GM18867 (cell line): ENCODE results near the gene DNM3.
"Not testable (repeated sequence)": the region's sequence is repeated elsewhere in the genome, so short reads cannot be mapped to it uniquely, and the experiment has no call there.

Source experiments
- ATAC-seq: cut with Tn5 transposase; IDR thresholded peaks from one replicate; pipeline ENCODE4 v1.9.1; 2021; ENCODE audit warnings: mild to moderate bottlenecking, moderate library complexity; ENCODE audit not compliant: unreplicated experiment

The DNM3 gene

DNA sequence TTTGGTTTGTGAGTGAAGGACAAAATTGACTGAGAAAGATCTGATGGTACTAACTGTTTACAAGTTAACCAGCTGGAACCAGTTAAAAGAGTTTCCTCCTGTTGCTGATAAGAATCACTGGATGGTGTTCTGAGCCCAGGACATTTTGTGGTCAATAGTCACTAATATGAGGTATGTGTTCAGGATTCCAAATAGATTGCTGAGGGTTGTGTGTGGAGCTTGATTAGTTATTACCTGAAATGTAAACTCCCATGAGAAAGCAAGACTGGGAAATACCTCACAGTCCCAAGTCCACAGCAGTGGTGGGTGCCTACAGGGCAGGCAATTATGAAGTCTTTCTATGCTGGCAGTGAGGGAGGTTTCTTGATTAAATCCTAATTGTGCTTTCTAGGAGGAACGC, 164.6 kb downstream of the DNM3 start:
- ATAC-seq = no peak

DNA sequence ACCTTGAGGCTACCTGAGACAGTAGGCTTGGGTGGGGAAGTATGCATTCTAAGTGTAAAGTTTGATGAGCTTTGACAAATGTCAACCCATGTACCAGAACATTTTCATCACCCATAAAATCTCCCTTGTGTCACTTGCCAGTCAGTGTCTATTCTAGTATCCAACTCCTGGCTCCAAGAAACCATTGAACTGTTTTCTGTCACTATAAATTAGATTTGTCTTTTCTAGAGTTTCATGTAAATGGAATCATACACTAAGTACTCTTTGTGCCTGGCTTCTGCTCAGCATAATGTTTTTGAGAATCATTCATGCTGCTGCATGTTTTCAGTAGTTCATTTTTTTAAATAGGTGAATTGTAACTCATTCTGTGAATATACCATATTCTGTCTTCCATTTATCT, 165.4 kb downstream of the DNM3 start:
- ATAC-seq = no peak

DNA sequence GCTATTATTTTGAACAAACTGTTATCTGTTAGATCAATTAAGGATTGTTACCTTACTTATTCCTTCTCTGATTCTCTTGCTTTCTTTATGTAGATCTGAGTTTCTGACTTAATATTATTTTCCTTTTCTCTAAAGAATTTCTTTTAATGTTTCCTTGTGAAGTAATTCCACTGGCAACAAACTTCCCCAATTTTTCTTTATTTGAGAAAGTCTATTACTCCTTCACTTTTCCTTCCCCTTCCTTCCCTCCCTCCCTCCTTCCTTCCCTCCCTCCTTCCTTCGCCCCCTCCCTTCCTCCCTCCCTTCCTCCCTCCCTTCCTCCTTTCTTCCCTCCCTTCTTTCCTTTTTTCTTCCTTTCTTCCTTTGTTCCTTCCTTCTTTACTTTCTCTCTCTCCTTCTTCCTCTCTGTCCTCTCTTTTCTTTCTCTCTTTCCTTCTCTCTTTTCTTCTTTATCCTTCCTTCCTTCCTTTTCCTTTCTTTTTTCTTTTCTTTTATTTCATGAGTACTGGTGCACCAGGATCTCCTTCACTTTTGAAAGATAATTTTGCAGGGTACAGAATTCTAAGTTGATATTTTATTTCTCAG, 177.5 kb downstream of the DNM3 start:
- no peak for ATAC-seq

DNA sequence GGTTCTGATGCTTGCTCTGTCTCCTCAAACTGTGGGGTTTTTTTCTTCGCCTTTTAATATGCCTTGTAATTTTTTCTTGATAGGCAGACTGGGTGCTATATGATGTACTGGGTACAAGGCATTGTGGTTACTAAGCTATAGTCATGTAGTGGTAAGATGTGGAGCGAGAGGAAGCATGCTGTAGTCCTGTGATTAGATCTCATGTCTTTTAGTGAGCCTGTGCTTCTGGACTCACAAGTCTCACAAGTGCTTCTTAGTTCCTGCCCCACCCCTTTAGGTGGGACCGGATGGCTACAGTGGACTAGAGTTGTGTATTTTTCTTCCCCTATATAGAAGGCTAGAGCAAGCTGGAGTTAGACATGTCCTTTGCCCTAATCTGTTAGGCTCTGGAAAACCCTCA, 178.7 kb downstream of the DNM3 start:
- no peak for ATAC-seq

DNA sequence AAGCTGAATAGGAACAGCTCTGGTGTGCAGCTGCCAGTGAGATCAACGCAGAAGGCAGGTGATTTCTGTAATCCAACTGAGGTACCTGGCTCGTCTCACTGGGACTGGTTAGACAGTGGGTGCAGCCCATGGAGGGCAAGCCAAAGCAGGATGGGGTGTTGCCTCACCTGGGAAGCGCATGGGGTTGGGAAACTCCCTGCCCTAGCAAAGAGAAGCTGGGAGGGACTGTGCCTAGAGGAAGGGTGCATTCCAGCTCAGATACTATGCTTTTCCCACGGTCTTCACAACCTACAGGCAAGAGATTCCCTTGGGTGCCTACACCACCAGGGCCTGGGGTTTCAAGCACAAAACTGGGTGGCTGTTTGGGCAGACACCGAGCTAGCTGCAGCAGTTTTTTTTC, 183.2 kb downstream of the DNM3 start:
- no peak for ATAC-seq

DNA sequence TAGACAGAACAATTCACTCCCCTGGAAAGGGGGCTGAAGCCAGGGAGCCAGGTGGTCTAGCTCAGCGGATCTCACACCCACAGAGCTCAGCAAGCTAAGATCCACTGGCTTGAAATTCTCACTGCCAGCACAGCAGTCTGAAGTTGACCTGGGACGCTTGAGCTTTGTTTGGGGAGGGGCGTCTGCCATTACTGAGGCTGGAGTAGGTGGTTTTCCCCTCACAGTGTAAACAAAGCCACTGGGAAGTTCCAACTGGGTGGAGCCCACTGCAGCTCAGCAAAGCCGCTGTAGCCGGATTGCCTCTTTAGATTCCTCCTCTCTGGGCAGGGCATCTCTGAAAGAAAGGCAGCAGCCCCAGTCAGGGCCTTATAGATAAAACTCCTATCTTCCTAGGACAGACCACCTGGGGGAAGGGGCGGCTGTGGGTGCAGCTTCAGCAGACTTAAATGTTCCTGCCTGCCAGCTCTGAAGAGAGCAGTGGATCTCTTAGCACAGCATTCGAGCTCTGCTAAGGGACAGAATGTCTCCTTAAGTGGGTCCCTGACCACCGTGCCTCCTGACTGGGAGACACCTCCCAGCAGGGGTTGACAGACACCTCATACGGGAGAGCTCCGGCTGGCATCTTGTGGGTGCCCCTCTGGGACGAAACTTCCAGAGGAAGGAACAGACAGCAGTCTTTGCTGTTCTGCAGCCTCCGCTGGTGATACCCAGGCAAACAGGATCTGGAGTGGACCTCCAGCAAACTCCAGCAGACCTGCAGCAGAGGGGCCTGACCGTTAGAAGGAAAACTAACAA, 183.8 kb downstream of the DNM3 start:
- ATAC-seq = not testable (repeated sequence)

DNA sequence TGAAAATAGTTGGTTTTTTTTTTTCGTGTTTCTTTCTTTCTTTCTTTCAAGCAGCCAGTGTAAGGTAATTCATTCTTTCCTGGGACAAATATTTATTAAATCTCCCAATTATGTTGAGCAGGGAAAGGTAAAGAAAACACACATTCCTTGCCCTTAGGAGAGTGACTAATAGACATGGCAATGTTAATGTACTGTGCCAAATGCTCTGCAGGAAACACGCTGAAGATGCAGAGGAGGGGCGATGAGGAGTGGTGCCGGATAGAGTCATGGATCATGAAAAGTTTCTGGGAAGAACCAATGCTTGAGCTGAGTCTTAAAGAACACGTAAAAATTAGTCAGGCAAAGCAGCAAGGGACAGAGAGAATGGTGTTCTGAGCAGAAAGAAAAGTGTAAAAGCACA, 199.2 kb downstream of the DNM3 start:
- no peak for ATAC-seq

DNA sequence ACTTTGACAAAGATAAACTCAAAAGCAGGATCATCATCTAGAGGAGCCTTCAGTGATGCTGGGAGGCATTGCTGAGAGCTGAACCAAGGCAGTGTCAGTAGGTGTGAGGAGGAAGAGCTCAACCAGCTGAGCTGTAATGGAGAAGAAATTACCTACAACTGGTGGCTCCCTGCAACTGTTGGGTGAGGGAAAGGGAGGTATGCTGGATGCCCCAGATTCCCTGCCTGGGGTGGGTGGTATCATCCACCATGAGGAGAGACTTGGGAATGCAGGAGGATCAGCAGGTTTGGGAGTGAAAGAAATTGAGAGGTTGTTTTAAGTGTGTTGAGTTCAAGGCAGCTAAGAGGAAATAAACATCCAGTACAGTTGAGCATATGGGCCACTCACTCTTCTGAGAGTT, 199.8 kb downstream of the DNM3 start:
- ATAC-seq = no peak

DNA sequence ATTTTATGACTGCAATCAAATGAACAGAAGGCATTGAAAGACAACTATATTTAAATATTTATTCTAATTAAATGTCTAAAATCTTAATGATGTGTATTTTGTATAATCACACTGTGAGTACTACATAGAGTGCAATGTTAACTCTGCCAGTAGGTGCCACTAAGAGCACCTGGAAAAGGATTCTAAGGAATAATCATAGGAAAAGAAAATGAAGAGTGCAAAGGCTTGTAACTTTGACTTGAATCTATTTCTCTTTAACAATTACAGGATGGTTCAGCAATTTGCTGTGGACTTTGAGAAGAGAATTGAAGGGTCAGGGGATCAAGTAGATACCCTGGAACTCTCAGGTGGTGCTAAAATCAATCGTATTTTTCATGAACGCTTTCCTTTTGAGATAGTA, 200.4 kb downstream of the DNM3 start:
- ATAC-seq = no peak

DNA sequence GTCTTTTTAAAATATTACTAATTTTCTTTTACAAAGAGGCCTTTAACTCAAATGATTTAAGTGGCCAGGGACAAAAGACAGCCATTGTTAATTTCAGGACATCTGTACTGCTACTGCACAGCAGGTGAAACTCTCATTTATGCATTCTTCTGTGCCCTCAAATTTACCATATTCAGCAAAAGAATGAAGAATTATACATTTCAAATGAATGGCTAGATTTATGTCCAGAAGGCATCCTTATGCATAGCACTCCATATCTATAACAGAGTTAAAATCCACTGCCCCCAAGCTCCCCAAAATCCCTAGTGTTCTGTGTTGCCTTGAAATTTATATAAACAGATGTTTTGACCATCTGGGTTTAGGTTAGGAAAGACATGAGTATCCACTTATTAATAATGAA, 202.6 kb downstream of the DNM3 start:
- no peak for ATAC-seq

DNA sequence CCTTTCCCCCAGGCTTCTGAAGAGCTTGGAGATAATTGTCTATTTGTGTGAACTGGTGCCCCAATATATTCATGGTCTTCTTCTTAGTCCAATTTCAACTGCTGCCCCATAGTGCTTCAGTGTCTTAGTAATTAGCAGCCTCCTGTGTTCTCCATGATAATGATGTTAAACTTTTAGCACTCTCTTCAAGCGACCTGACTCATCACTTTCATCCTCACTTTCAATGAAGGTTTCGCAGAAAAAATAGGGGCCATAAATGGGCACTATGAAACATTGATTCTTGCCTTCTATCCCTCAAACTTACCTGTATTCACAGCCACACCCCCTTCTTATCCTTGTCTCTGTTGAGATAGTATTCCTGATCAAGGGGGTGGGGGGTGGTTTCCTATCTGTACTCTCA, 210.6 kb downstream of the DNM3 start:
- no peak for ATAC-seq

DNA sequence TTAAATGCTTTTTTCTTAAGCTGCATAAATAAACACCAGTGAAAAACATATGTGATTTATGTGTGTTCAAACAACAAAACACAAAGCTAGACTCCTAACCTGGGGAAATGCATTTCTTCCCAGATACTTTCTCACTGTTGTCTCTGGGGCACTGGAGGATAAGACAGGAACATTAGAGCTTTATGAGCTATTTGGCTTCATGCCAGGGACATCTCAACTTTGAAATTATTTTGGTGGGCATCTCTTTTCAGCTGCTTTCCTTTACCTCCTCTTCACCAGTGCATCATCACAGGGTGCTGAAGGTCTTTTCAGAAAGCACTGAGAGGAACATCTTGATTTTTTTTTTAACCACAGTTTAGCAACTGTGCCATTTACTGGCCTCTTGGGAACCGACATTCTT, 212.9 kb downstream of the DNM3 start:
- no peak for ATAC-seq

DNA sequence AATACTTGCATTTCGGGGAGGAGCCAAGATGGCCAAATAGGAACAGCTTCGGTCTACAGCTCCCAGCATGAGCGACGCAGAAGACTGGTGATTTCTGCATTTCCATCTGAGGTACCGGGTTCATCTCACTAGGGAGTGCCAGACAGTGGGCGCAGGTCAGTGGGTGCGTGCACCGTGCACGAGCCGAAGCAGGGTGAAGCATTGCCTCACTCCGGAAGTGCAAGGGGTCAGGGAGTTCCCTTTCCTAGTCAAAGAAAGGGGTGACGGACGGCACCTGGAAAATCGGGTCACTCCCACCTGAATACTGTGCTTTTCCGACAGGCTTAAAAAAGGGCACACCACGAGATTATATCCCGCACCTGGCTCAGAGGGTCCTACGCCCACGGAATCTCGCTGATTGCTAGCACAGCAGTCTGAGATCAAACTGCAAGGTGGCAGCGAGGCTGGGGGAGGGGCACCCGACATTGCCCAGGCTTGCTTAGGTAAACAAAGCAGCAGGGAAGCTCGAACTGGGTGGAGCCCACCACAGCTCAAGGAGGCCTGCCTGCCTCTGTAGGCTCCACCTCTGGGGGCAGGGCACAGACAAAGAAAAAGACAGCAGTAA, 214.6 kb downstream of the DNM3 start:
- not testable (repeated sequence) for ATAC-seq

DNA sequence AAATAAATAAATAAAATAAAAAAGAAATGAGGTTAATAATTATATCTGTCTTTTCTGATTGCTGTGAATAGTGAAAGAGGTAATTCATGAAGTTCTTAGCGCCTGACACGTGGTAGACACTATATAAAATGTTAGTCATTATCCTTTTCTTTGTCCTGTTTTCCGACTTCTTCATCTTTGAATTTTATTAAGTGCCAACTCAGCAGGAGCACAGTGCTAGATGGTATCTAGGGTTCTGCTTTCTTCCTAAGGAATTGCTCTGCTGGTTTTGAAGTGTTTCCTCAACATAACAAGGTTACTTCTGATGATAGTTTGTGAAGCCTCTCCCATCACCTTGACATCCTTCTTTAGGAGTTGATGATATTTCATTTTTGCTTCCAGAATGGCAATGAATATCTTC, 227.0 kb downstream of the DNM3 start:
- ATAC-seq = no peak

DNA sequence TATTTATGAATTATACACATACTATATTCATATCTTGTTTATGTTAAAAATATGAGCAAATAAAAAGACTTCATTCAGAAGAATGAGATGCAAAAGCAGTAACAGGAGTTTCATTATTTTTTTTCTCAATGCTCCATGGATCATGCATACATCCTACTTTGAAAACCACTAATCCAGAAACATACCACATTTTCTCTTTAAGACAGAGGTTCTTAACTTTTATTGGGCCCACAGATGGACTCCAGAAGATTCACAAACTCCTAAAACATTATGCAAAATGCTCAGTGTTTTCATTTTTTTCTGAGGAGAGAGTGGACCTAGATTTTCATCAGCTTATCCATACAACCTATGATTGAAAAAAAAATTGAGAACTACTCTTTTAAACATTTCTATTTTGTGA, 227.8 kb downstream of the DNM3 start:
- ATAC-seq = no peak

DNA sequence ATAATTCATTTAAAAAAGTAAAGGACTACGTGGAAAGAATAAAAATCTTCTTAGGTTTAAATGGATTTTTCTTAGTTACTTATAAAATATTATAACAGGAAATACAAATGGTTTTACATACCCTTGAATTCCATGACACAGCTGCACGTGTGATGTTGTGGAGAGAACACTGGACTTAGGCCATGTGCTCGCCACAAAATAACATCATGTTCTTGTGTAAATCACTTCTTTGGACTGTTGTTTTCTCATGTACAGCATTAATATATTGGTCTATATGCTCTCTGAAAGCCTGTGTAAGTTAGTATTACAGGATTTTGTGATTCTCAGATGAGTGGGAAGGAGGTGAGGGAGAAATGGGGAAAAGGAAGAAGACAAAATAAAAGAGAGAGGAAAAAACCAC, 228.2 kb downstream of the DNM3 start:
- ATAC-seq = no peak

DNA sequence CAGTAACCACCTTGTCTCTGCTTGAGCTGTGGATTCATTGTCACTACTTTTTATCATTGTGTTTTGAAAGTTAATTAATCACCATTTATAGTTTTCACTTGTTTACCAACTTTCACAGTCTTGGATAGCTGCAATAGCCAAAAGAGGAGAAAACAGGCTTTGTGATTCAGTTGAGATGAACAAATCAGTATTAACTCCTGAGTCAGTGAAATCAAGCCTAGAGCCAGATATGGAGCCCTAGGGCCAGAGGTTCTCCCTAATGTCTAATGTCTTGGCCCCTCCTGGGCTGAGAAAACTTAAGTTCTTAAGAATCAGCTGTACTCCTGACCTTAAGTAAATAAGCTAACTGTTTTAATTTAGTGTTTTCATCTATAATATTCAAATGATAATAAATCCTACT, 228.8 kb downstream of the DNM3 start:
- no peak for ATAC-seq

DNA sequence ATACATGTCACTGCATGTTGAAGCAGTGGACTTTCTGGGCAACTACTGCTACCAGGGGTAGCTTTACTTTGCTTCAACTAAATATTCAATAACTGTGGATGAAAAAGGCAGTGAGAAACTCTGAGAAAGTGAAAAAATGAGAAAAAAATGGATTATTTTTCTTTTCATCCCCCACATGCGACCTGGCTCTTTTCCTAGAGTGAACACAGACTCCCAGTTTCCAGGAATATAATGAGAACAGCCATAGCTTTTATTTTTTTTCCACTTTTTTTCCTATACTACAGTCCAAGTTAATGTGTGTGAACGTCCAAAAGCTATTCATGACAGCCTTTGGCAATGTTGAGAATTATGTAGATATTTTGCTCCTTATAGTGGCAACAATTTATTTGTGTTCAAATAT, 230.4 kb downstream of the DNM3 start:
- ATAC-seq = no peak

DNA sequence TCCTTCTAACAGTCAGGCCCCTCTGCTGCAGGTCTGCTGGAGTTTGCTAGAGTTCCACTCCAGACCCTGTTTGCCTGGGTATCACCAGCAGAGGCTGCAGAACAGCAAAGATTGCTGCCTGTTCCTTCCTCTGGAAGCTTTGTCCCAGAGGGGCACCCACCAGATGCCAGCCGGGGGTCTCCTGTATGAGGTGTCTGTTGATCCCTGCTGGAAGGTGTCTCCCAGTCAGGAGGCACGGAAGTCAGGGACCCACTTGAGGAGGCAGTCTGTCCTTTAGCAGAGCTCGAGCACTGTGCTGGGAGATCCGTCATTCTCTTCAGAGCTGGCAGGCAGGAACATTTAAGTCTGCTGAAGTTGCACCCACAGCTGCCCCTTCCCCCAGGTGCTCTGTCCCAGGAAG, 238.6 kb downstream of the DNM3 start:
- not testable (repeated sequence) for ATAC-seq

DNA sequence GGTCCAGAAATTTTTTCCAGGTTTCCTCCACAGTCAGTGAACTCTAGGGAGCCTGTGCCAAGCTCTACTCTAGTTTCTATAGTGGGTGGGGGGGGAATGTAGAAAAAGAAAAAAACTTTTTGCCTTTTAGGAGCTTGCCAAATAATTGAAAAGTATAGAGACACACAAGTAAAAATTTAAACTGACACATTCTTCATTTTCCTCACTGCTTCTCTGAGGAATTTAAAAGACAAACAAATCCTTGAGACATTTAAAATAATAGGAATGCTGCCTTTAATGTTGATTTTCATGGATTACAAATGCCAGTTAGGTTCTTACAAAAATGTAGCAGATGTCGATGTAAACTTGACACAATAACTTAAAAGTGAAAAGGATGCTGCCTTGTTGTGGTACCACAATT, 241.9 kb downstream of the DNM3 start:
- ATAC-seq = no peak

DNA sequence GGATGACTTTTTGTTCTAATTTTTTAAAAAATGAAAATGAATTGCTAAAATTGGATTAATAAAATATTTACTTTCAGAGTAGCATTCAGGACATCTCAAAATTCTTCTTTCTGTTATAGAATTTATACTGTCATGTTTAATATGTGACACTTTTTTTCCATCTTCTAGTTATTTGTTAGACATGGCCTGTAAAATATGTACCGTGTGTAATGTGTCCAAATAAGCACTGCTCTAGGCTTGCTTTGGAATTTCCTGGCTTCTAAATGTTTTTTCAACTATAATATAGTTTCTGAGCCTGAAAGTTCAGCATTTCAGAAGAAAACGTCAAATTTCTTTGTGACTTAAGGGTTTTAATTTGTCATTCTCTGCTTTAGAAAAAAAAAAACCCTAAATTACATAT, 243.6 kb downstream of the DNM3 start:
- ATAC-seq = no peak

DNA sequence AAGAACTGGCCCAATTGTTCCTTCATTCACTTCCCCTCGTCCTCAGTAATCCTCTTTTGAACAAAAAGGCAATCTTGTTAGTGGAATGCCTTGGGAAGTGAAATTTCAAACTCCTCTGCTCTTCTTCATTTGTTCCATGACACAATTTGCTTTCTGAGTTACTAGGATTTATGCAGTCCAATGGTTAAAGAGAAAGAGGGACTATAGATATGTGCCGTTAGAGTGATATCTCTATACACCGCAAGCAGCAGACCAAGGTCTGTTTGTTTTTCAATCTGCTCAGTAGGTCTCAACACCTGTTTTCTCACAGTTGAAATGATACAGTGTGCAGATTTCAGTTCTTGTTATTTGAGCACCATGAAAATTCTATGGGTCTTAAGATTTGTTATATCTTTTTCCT, 244.0 kb downstream of the DNM3 start:
- no peak for ATAC-seq

DNA sequence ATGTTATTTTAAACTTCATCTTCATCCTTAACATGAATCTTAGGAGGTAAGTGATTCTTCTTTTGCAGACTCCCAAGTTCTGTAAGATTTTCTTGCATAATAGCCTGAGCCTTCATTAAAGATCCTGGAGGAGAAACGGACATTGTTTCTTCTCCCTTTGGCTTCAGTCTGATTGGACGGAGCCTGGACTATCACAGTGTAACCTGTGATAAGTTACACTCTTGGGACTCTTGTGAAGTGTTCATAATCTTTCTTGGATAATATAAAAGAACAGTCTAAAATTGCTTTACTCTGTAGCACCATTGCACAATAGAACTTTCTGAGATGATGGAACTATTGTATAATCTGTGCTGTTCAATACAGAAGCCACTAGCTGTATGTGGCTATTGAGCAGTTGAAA, 244.8 kb downstream of the DNM3 start:
- no peak for ATAC-seq
